Measurements from ENCODE around the gene RSBN1L.

- TF ChIP-seq CTCF (conservative IDR thresholded peaks at IDR 0.05 in 1 of 2, IDR thresholded peaks at IDR 0.05 in 1 of 2; ENCODE audit: low read depth in 1 of 2, low read length in 2 of 2) (no peak), EZH2 (IDR thresholded peaks at IDR 0.05; ENCODE audit: low read length, missing control alignments) (no peak)
Observed at GRCh38 chr7:77698042-77698625, 1.9 kb downstream of the RSBN1L start.

All from fibroblast of lung (primary cell).